ENCODE measurements around the gene CATSPERZ. TPM values are rescaled to one million over a fixed set of nuclear protein-coding genes. Genes with fewer than 3 reads are reported as not detected.

Gene CATSPERZ
- total RNA-seq, 1 donor from 2014 or later: 1.0 TPM

GRCh38 chr11:64291752-64292459 is 8.3 kb upstream of the CATSPERZ start:
- no peaks in the 10 kb centered on the region for H3K36me3 Mint-ChIP-seq (ENCODE audit: low read depth)
- DNase-seq (ENCODE audit: low spot score): no peak
- TF ChIP-seq CTCF (IDR thresholded peaks at IDR 0.05): no peak
- H3K27me3 Mint-ChIP-seq (ENCODE audit: low read depth): peaks cover 10% of the 10 kb centered on the region
- peak overlapping the region; percentile 51 for H3K4me3 Mint-ChIP-seq (ENCODE audit: unreplicated experiment)
- H3K27ac Mint-ChIP-seq (ENCODE audit: unreplicated experiment): no peak overlapping the region
- H3K9me3 Mint-ChIP-seq (ENCODE audit: low read depth): no peaks in the 10 kb centered on the region
- H3K4me1 Mint-ChIP-seq (ENCODE audit: low read depth): peaks cover 19% of the 10 kb centered on the region

- peak overlapping the region; percentile 51 for H3K4me3 Mint-ChIP-seq (ENCODE audit: unreplicated experiment)
Observed at GRCh38 chr11:64292460-64293254, 7.5 kb upstream of the CATSPERZ start.

GRCh38 chr11:64294774-64295173 is 5.4 kb upstream of the CATSPERZ start:
- Mint-ChIP-seq H3K27ac (ENCODE audit: unreplicated experiment) (peak overlapping the region; percentile 90), H3K36me3 (ENCODE audit: low read depth) (no peaks in the 10 kb centered on the region), H3K4me1 (ENCODE audit: low read depth) (peaks cover 19% of the 10 kb centered on the region), H3K4me3 (ENCODE audit: unreplicated experiment) (no peak overlapping the region), H3K27me3 (ENCODE audit: low read depth) (peaks cover 26% of the 10 kb centered on the region), H3K9me3 (ENCODE audit: low read depth) (no peaks in the 10 kb centered on the region)
- TF ChIP-seq CTCF (IDR thresholded peaks at IDR 0.05): no peak
- DNase-seq (ENCODE audit: low spot score): no peak

More at GRCh38 chr11:64292460-64293254, 7.5 kb upstream of the CATSPERZ start:
- no peaks in the 10 kb centered on the region for H3K36me3 Mint-ChIP-seq (ENCODE audit: low read depth)
- H3K4me1 Mint-ChIP-seq (ENCODE audit: low read depth): peaks cover 16% of the 10 kb centered on the region
- no peak overlapping the region for H3K27ac Mint-ChIP-seq (ENCODE audit: unreplicated experiment)
- TF ChIP-seq CTCF (IDR thresholded peaks at IDR 0.05): no peak
- no peak for DNase-seq (ENCODE audit: low spot score)
- no peaks in the 10 kb centered on the region for H3K9me3 Mint-ChIP-seq (ENCODE audit: low read depth)
- H3K27me3 Mint-ChIP-seq (ENCODE audit: low read depth): peaks cover 16% of the 10 kb centered on the region

- H3K36me3 Mint-ChIP-seq (ENCODE audit: low read depth): no peaks in the 10 kb centered on the region
- H3K9me3 Mint-ChIP-seq (ENCODE audit: low read depth): no peaks in the 10 kb centered on the region
- H3K27me3 Mint-ChIP-seq (ENCODE audit: low read depth): peaks cover 27% of the 10 kb centered on the region
- H3K27ac Mint-ChIP-seq (ENCODE audit: unreplicated experiment): no peak overlapping the region
- no peak for TF ChIP-seq CTCF (IDR thresholded peaks at IDR 0.05)
- H3K4me1 Mint-ChIP-seq (ENCODE audit: low read depth): peaks cover 24% of the 10 kb centered on the region
- no peak for DNase-seq (ENCODE audit: low spot score)
- no peak overlapping the region for H3K4me3 Mint-ChIP-seq (ENCODE audit: unreplicated experiment)
Observed at GRCh38 chr11:64295760-64296159, 4.4 kb upstream of the CATSPERZ start.

GRCh38 chr11:64296236-64296635 is 3.9 kb upstream of the CATSPERZ start:
- Mint-ChIP-seq H3K27ac (ENCODE audit: unreplicated experiment) (no peak overlapping the region), H3K27me3 (ENCODE audit: low read depth) (peaks cover 27% of the 10 kb centered on the region)

More at GRCh38 chr11:64296236-64296635, 3.9 kb upstream of the CATSPERZ start:
- TF ChIP-seq CTCF (IDR thresholded peaks at IDR 0.05): no peak
- no peak overlapping the region for H3K4me3 Mint-ChIP-seq (ENCODE audit: unreplicated experiment)
- peaks cover 25% of the 10 kb centered on the region for H3K4me1 Mint-ChIP-seq (ENCODE audit: low read depth)
- H3K36me3 Mint-ChIP-seq (ENCODE audit: low read depth): no peaks in the 10 kb centered on the region
- H3K9me3 Mint-ChIP-seq (ENCODE audit: low read depth): no peaks in the 10 kb centered on the region
- DNase-seq (ENCODE audit: low spot score): no peak
